NCI-H1436 (cell line): ENCODE results near the gene ZSWIM8.
A peak's percentile ranks its signal among the peaks of the same experiment; 100 is the strongest.
"Not testable (repeated sequence)": the region's sequence is repeated elsewhere in the genome, so short reads cannot be mapped to it uniquely, and the experiment has no call there.

Experiments
- DNase-seq: peaks from one replicate; lab custom pipeline; 2025; lab: John Stamatoyannopoulos, UW

The ZSWIM8 gene, protein sequence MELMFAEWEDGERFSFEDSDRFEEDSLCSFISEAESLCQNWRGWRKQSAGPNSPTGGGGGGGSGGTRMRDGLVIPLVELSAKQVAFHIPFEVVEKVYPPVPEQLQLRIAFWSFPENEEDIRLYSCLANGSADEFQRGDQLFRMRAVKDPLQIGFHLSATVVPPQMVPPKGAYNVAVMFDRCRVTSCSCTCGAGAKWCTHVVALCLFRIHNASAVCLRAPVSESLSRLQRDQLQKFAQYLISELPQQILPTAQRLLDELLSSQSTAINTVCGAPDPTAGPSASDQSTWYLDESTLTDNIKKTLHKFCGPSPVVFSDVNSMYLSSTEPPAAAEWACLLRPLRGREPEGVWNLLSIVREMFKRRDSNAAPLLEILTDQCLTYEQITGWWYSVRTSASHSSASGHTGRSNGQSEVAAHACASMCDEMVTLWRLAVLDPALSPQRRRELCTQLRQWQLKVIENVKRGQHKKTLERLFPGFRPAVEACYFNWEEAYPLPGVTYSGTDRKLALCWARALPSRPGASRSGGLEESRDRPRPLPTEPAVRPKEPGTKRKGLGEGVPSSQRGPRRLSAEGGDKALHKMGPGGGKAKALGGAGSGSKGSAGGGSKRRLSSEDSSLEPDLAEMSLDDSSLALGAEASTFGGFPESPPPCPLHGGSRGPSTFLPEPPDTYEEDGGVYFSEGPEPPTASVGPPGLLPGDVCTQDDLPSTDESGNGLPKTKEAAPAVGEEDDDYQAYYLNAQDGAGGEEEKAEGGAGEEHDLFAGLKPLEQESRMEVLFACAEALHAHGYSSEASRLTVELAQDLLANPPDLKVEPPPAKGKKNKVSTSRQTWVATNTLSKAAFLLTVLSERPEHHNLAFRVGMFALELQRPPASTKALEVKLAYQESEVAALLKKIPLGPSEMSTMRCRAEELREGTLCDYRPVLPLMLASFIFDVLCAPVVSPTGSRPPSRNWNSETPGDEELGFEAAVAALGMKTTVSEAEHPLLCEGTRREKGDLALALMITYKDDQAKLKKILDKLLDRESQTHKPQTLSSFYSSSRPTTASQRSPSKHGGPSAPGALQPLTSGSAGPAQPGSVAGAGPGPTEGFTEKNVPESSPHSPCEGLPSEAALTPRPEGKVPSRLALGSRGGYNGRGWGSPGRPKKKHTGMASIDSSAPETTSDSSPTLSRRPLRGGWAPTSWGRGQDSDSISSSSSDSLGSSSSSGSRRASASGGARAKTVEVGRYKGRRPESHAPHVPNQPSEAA (N-terminal part only)

DNA sequence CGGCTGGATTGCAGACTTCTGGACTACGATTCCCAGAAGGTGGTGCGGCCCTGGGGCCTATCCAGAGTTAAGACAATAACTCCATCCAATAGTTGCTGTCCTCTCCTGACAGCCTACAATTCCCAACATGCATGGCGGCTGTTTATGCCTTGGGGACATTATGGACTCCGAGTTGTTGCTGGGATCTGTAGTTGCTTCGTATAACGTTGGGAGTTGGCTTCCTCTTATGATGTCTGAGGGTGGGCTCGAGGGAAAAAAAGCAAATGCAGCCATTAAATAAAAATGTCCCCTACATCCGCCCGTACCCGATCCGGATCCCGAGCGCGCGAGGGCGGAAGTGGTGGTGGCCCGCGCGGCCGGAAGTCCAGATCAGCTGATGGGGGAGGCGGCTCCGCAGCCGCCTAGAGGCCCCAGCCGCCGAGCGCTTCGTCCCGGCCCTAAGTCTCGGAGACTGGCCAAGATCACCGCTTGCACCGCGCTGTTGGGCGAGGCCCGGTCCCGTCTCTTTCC is at the start of gene ZSWIM8:
Gene ZSWIM8 (plus strand): TSS at position 396 of the 510 bp plus-strand sequence. CDS start 273 bp downstream, outside the sequence.
- peak; percentile 82 for DNase-seq

DNA sequence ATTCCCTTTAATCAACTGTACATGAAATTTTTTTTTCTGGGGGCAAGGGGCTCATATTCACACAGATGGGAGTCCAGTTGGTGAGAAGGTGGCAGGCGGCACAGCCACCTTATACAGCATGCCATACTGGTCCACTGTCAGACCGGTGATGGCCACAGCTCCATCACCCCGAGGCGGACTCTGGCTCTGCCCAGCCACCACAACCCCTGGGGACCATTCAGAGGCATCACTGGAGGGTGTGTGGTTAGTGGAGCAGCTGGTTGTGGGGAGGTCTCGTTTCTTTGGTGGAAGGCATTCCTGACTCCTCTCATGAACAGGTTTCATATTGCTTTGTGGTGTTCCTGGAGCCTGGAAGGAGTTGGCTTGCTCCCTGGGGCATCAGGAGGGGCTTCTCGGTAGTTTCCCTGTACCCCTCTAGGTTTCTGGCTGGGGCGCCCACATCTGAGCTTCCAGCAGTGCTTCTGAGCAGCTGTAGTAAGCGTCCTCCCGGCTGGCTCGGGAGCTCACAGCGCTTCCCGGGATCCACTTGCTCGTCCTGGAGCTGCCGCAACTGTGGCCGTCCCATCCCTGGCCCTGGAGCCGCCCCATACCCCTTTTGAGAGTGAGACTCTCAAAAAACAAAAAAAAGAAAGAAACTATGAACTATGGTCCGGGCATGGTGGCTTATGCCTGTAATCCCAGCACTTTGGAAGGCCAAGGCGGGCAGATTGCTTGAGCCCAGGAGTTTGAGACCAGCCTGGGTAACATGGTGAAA is 44.7 kb upstream of the ZSWIM8 start:
- DNase-seq = not testable (repeated sequence)

DNA sequence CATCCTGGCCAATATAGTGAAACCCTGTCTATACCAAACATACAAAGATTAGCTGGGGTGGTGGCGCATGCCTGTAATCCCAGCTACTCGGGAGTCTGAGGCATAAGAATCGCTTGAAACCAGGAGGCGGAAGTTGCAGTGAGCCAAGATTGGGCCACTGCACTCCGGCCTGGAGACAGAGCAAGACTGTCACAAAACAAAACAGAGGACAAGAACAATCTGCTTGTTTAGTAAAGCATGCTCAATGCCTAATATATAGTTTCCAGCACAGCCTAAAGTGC is 43.0 kb upstream of the ZSWIM8 start:
- DNase-seq = no peak

DNA sequence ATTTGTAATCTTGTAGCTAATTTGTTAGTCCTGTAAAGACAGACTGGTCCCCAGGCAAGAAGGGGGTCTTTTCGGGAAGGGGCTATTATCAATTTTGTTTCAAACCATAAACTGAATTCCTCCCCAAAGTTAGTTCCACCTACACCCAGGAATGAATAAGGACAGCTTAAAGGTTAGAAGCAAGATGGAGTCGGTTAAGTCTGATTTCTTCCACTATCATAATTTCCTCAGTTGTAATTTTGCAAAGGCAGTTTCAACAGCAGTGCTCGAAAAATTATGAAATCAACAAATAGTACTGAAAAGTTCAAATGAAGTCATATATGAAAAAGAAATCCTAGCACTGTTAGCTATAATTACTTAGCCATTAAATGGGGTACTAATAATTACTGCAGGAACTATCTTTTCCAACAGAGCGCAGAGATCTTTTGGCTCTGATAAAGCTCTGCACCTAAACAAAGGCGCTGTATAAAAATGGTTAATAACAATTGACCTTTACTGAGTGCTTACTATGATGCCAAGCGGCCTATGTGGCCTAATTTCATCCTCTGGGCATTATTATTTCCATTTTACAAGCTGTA is 42.0 kb upstream of the ZSWIM8 start:
- no peak for DNase-seq

DNA sequence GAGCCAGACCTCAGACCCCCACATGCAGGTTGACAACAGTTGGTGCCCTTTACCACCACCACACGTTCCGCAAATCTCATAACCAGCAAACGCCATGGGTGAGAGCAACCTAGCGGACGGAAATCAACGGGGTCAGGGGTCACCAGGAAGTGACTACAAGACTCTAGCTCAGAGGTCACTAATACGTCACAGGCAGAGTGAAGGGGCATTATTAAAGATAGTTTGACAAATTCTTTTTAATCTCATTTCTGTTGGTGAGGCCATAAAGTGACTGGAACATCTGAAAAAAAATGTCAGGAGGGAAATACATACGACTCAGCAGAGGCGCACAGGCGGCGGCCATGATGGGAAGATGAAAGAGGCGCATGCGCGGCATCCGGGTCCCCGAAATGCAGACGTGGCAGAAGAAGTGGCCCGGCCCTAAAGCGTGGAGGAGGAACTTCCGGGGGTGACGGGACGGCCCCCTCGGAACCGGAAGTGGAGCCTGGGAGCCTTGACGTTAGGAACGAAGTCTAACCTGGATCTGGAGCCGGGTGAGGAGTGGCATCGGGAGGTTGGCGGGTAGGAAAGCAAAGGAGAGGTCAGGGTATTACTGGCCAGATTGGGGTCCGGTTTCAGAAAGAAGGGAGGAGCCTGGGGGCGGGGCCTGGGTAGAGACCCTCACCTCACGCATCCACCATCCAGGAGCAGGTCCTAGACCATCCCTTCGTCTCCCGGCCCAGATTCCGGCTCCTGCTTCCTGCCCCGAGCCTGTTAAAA is 41.3 kb upstream of the ZSWIM8 start, which contains the start of gene SEC24C:
Gene SEC24C (plus strand): TSS at position 468 of the 759 bp plus-strand sequence. CDS start 2,461 bp downstream, outside the sequence.
- DNase-seq = peak; percentile 93

DNA sequence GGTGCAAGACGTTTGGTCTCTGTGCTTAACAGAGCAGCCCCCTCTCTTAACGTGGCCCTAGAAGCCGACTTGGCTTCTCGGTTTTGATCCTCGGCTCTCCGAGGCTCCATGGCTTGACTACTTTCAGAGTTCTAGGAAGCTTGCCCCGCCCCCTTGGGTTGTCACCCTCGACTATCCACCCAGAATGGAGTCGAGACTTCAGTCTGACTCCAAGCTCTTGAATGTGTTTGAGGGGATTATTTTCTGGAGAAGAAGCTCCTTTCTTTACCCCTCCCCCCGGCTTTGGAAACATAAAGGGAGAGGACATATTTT is 40.8 kb upstream of the ZSWIM8 start:
- DNase-seq = no peak

DNA sequence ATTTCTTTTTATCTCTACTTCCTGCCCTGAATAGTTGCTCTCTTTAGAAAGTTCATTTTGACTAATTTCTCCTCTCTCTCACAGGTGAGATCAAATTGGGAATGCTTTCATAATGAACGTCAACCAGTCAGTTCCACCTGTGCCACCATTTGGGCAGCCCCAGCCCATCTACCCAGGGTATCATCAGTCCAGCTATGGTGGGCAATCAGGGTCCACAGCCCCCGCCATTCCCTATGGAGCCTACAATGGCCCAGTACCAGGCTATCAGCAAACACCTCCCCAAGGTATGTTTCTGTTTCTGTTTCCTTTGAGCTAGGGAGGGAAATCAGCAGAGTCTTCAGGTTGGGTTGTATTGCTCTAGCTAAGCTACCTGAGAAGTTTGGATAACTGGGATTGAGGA is 38.7 kb upstream of the ZSWIM8 start:
- DNase-seq = no peak

DNA sequence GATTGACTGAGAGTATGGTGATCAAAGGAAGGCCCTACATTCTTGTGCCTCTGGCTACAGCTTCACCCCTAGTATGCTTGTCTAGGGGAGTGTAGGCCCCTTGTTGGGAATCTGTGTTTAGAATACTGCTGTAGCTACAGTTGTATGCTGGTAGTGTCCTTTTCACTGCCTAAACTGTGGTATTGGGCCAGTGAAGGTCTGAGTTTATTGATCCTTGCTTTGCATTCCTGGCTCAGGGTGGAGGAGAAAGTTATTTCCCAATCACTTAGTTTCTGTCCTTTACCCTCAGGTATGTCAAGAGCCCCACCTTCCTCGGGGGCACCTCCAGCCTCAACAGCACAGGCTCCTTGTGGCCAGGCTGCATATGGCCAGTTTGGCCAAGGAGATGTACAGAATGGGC is 34.6 kb upstream of the ZSWIM8 start:
- DNase-seq = no peak

DNA sequence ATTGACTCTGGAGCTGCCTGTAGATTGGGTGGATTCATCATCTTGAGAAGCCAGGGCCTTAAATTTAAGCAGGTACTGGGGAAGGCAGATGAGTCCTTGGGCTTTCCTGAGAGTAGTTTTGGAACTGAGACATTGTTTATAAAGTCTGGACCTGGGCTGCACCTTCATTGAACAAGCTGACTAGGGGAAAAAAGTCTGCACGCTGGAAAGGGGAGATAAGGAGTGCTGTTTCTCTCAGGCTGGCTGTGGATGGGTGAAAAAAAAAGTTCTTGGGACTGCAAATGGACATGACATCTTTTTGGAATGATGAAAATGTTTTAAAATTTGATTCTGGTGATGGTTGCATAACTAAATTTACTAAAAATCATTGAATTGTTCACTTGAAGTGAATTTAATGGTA is 29.2 kb upstream of the ZSWIM8 start:
- no peak for DNase-seq

DNA sequence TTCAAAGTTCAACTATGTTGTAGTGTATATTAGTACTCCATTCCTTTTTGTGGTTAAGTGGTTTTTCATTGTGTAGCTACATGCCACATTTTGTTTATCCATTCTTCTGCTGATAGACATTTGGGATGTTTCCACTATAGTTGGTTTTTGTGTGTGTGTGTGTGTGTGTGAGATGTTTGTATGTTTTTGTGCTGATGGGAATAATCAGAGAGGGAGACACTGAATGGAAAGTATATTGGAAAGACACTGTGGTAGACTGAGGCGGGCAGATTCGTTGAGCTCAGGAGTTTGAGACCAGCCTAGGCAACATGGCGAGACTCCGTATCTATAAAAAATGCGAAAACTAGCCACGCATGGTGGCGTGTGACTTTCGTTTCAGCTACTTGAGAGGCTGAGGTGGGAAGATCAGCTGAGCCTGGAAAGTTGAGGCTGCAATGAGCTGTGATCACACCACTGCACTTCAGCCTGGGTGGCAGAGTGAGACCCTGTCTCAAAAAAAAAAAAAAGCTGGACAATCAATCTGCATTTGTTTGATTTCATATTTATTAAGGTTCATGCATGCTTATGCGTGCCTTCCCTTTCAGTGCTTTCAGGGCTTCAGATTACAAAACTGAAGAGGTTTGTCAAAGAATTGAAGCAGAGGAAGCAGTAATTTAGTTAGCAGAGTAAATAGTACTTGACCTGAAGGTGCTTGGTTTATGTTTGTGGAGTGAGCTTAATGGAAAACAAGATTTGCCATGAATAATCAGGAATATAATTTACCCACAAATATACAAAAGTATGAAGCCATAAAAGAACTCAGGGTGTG is 26.5 kb upstream of the ZSWIM8 start:
- DNase-seq = peak; percentile 26

DNA sequence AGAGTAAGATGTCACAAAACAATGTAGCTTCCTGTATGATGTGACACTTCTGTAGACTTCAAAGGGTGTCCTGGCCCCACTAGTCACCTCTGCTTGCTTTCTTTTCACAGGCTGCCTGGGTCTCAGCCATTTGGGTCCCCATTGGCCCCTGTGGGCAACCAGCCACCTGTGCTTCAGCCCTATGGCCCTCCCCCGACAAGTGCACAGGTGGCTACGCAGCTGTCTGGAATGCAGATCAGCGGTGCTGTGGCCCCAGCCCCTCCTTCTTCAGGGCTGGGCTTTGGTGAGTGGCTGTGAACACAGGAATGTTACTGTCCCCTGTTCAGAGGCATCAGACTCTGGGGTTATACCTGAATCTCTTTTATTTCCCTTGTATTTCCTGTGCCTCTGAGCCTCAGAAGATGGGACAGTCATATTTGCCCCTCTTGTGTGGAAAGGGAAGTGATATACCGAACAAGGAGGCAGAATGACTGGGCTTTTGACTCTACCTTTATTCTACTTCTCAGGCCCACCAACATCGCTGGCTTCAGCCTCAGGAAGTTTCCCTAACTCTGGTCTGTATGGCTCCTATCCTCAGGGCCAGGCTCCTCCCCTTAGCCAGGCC is 25.8 kb upstream of the ZSWIM8 start:
- DNase-seq = no peak

DNA sequence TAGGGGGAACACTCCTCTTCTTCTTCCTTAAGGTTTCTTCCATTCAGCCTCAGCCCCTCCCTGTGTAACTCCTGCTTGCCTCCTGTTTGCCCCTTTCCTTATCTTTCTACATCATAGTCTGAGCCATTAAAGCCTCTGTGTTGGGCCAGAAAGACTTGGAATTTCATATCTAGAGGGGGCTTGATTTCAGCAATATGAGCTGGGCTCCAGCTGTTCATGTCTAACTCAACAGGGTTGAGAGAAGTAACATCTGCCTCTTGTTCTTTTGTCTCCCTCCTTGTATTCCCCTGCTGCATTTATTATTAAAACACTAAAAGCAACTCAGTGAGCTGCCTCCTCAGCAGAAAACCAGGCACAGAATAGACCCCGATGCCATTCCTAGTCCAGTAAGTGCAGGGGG is 23.6 kb upstream of the ZSWIM8 start:
- DNase-seq = no peak

DNA sequence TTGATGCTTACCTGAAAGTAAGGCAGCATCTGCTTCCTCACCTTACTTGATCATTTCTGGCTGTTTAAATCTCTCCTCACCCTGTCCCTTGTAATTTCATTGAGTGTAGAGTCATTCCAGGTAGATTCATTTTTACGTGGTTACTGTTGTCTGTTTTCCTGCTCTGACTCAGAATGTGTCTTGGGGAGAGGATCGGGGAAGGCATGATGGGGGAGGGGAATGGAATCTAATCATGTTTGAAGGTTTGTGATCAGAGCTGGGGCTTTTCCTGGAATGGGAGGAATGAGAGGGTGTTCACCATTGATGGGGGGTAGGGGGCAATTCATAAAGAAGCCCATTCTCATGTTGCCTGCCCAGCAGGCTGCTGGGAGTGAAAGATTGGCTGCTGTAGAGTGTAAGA is 22.5 kb upstream of the ZSWIM8 start:
- no peak for DNase-seq

DNA sequence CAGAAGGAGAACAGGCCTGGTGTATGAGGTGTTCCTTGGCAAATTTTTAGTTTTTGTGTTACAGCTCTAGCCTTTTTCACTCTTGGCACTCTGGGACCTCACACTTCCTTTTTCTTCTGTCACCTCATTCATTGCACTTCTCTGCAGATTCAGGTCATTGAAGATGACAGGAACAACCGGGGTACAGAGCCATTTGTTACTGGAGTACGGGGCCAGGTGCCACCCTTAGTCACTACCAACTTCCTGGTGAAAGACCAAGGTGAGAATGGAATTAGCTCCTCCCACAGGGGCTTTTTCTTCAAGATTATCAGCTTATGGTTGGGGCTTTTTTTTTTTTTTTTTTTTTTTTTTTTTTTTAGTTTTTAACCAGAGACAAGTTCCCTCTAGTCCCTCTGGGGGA is 22.1 kb upstream of the ZSWIM8 start:
- no peak for DNase-seq

DNA sequence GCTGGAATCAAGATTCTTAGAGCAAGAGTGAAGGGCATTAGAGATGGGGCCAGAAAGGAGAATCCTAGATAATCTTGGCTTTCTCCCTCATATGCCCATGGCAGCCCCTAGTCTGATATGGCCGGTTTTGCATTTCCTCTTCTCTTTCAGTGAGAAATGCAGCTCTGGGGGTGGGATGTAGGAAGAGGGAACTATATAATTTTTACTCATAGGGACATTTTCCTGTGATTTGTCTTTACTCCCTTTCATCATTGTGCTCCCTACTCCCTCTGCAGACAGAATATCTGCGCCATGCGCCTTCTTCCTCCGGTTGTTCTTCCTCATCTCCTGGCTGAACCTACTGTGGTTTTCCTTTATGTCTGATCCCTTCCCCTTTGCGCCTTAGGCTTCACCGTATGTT is 20.3 kb upstream of the ZSWIM8 start:
- no peak for DNase-seq

DNA sequence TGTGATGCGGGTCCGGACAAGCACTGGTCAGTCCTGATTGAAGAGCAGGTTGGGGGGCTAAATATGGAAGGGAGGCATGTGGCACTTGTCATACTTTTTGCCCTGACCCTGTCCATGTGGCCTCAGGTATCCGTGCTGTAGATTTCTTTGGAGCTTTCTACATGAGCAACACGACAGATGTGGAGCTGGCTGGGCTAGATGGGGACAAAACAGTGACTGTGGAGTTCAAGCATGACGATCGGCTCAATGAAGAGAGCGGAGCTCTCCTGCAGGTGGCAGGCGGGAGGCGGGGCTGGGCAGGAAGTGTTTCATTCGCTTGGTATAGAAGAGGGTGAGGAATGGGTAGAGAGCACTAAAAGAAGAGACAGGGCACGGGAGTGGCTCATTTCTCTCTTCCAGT is 16.5 kb upstream of the ZSWIM8 start:
- no peak for DNase-seq

DNA sequence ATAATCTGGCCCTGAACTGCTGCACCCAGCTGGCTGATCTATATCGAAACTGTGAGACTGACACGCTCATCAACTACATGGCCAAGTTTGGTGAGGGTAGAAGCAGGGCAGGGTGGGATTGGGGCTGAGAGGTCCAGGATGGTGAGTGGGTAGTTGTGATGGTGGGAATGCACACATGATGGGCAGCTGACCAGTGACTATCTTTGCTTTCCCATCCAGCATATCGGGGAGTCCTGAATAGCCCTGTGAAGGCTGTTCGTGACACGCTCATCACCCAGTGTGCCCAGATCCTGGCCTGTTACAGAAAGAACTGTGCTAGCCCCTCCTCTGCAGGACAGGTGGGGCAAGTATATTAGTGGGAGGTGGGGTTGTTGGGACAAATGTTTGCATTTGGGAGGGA is 16.0 kb upstream of the ZSWIM8 start:
- no peak for DNase-seq

DNA sequence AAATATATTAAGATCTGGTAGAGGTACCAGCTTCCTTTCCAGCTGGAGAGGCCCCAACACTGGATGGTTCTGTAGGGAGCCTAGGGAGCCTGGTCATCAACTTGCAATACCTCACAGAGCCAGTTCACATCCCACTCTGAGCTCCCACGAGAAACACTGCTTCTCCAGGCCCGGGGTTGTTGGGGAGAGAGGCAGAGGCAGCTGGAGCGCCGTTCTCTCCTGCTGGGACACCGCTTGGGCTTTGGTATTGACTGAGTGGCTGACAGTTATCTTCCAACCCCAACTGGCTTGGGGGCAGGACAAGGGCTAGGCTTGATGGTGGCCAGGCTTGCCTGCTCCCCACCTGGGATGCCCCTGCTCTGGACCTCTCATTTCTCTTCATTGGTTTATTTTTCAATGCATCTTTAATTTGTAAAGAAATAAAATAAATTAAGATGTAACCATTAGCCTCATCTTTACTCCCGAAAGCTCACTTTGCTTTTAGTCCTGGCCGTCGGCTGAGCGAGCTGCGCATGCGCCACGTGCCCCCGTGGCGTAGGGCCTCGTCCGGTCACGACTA is 13.6 kb upstream of the ZSWIM8 start:
- DNase-seq = no peak
